ENCODE data around the gene LSM7. TPM values are rescaled to one million over a fixed set of nuclear protein-coding genes. Genes with fewer than 3 reads are reported as not detected.

The LSM7 gene
- total and polyA plus RNA-seq, 2 experiments from 2014 or later = 91.4 to 118 TPM

GRCh38 chr19:2345794-2346663 lies 17.6 kb upstream of the LSM7 start:
- WGBS, 2 experiments (ENCODE audit: low coverage in 1 of 2, low lambda C conversion rate in 2 of 2, missing lambda C conversion rate in 2 of 2) = 76 to 79% methylated on average over 23 to 25 of the region's 25 CpGs
- Histone ChIP-seq H3K4me2 (ENCODE audit: unreplicated experiment) (no peak overlapping the region), H3K9ac (no peak overlapping the region), H2AFZ (no peak overlapping the region), H3F3A (ENCODE audit: insufficient read depth) (no peaks in the 10 kb centered on the region), H3K27me3 (replicated peaks; ENCODE audit: insufficient read depth) (no peaks in the 10 kb centered on the region), H3K36me3 (ENCODE audit: low read depth) (no peaks in the 10 kb centered on the region), H3K4me3 (no peak overlapping the region), H4K20me1 (ENCODE audit: insufficient read depth) (no peaks in the 10 kb centered on the region), H3K79me2 (ENCODE audit: insufficient read depth) (no peaks in the 10 kb centered on the region), H3K9me3 (ENCODE audit: low read depth) (no peaks in the 10 kb centered on the region), H3K4me1 (ENCODE audit: insufficient read depth) (no peaks in the 10 kb centered on the region), H3K9me2 (ENCODE audit: insufficient read depth) (no peaks in the 10 kb centered on the region), H3K27ac (no peak overlapping the region)
- peak; percentile 24 for DNase-seq
- TF ChIP-seq EZH2 (IDR thresholded peaks at IDR 0.05; ENCODE audit: insufficient read depth, poor library complexity, severe bottlenecking) (no peak), EZH2phosphoT487 (IDR thresholded peaks at IDR 0.05; ENCODE audit: insufficient read depth, low read depth) (no peak)
- in situ Hi-C loops (cut with MboI) = no loop called here

- DNase-seq = no peak
- no peaks in the 10 kb centered on the region for H3K9me3 ChIP-seq (ENCODE audit: low read depth)
- H3K4me3 ChIP-seq = no peak overlapping the region
- TF ChIP-seq EZH2 (IDR thresholded peaks at IDR 0.05; ENCODE audit: insufficient read depth, poor library complexity, severe bottlenecking) (no peak), EZH2phosphoT487 (IDR thresholded peaks at IDR 0.05; ENCODE audit: insufficient read depth, low read depth) (no peak)
- H3K27ac ChIP-seq = no peak overlapping the region
- 97 to 99% methylated on average over 12 to 17 of the region's 17 CpGs for WGBS, 2 experiments (ENCODE audit: low coverage in 1 of 2, low lambda C conversion rate in 2 of 2, missing lambda C conversion rate in 2 of 2)
- no peaks in the 10 kb centered on the region for H3K36me3 ChIP-seq (ENCODE audit: low read depth)
- H4K20me1 ChIP-seq (ENCODE audit: insufficient read depth) = no peaks in the 10 kb centered on the region
- H3K4me2 ChIP-seq (ENCODE audit: unreplicated experiment) = no peak overlapping the region
- no peak overlapping the region for H3K9ac ChIP-seq
- no peak overlapping the region for H2AFZ ChIP-seq
- H3K27me3 ChIP-seq (replicated peaks; ENCODE audit: insufficient read depth) = no peaks in the 10 kb centered on the region
- no peaks in the 10 kb centered on the region for H3K9me2 ChIP-seq (ENCODE audit: insufficient read depth)
- no peaks in the 10 kb centered on the region for H3K79me2 ChIP-seq (ENCODE audit: insufficient read depth)
- no peaks in the 10 kb centered on the region for H3F3A ChIP-seq (ENCODE audit: insufficient read depth)
- in situ Hi-C loops (cut with MboI) = no loop called here
- H3K4me1 ChIP-seq (ENCODE audit: insufficient read depth) = no peaks in the 10 kb centered on the region
Measured at GRCh38 chr19:2345076-2345475, 16.7 kb upstream of the LSM7 start.

- Histone ChIP-seq H3K9me3 (ENCODE audit: low read depth) (no peaks in the 10 kb centered on the region), H3K36me3 (ENCODE audit: low read depth) (no peaks in the 10 kb centered on the region), H3K4me1 (ENCODE audit: insufficient read depth) (no peaks in the 10 kb centered on the region), H3K9me2 (ENCODE audit: insufficient read depth) (no peaks in the 10 kb centered on the region), H3K9ac (no peak overlapping the region), H3K27me3 (replicated peaks; ENCODE audit: insufficient read depth) (no peaks in the 10 kb centered on the region), H2AFZ (no peak overlapping the region), H3F3A (ENCODE audit: insufficient read depth) (no peaks in the 10 kb centered on the region), H3K4me3 (no peak overlapping the region), H3K4me2 (ENCODE audit: unreplicated experiment) (no peak overlapping the region), H3K27ac (no peak overlapping the region), H4K20me1 (ENCODE audit: insufficient read depth) (no peaks in the 10 kb centered on the region), H3K79me2 (ENCODE audit: insufficient read depth) (no peaks in the 10 kb centered on the region)
- in situ Hi-C loops (cut with MboI) = no loop called here
- no peak for TF ChIP-seq EZH2phosphoT487 (IDR thresholded peaks at IDR 0.05; ENCODE audit: insufficient read depth, low read depth)
- no peak for TF ChIP-seq EZH2 (IDR thresholded peaks at IDR 0.05; ENCODE audit: insufficient read depth, poor library complexity, severe bottlenecking)
- 91 to 94% methylated on average over 23 to 24 of the region's 24 CpGs for WGBS, 2 experiments (ENCODE audit: low coverage in 1 of 2, low lambda C conversion rate in 2 of 2, missing lambda C conversion rate in 2 of 2)
- no peak for DNase-seq
Measured at GRCh38 chr19:2344381-2344870, 16.0 kb upstream of the LSM7 start.

- 96% methylated on average over 27 to 30 of the region's 31 CpGs for WGBS, 2 experiments (ENCODE audit: low coverage in 1 of 2, low lambda C conversion rate in 2 of 2, missing lambda C conversion rate in 2 of 2)
- no peak overlapping the region for H3K4me2 ChIP-seq (ENCODE audit: unreplicated experiment)
- H3K9me3 ChIP-seq (ENCODE audit: low read depth) = no peaks in the 10 kb centered on the region
Measured at GRCh38 chr19:2343289-2343982, 15.1 kb upstream of the LSM7 start.

More at GRCh38 chr19:2343289-2343982, 15.1 kb upstream of the LSM7 start:
- Histone ChIP-seq H3K27me3 (replicated peaks; ENCODE audit: insufficient read depth) (no peaks in the 10 kb centered on the region), H2AFZ (no peak overlapping the region), H3K79me2 (ENCODE audit: insufficient read depth) (no peaks in the 10 kb centered on the region), H4K20me1 (ENCODE audit: insufficient read depth) (no peaks in the 10 kb centered on the region), H3K4me1 (ENCODE audit: insufficient read depth) (no peaks in the 10 kb centered on the region), H3K4me3 (no peak overlapping the region), H3K9me2 (ENCODE audit: insufficient read depth) (no peaks in the 10 kb centered on the region), H3K27ac (no peak overlapping the region), H3K9ac (no peak overlapping the region), H3K36me3 (ENCODE audit: low read depth) (no peaks in the 10 kb centered on the region), H3F3A (ENCODE audit: insufficient read depth) (no peaks in the 10 kb centered on the region)
- TF ChIP-seq EZH2phosphoT487 (IDR thresholded peaks at IDR 0.05; ENCODE audit: insufficient read depth, low read depth) = no peak
- TF ChIP-seq EZH2 (IDR thresholded peaks at IDR 0.05; ENCODE audit: insufficient read depth, poor library complexity, severe bottlenecking) = no peak
- in situ Hi-C loops (cut with MboI) = no loop called here
- DNase-seq = no peak

All from GM23248 (cell line).